Fibroblast of gingiva (primary cell): Measurements from ENCODE around the gene ZDHHC5.
"Not testable (repeated sequence)": the region's sequence is repeated elsewhere in the genome, so short reads cannot be mapped to it uniquely, and the experiment has no call there.

Experiments
- DNase-seq: peaks from one replicate; pipeline ENCODE4 v3.0.0-alpha.2; 2011; ENCODE audit warnings: low read depth

The ZDHHC5 gene

DNA sequence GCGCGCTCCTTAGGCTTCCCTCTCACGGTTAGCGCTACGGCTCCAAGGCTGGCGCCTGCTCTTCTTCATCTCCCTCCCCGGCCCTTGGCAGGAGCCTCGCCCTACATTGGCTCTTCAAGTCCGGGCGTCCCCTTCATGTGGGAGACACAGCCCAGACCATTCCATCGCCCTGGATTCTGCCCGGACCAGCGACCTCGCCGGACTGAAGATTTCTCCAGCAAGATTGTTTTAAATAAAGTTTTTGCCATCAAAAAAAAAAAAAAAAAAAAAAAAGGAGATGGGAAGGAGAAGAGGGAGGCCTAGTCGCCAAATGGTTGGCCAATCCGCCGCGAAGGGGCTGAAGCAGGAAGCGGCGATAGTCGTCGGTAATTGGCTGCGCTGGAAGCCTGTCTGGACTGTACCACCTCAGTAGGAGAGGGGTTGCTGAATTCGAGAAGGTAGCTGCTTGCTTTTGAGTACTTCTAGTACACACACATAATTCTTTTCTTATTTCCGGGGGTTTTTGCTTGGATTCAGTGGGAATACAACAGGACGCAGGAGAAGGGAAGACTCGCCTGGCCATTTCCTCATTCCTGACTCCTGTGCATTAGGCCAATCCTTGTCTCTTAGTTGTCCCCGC, 688 bp upstream of the ZDHHC5 start:
- DNase-seq, result peak; percentile 100

DNA sequence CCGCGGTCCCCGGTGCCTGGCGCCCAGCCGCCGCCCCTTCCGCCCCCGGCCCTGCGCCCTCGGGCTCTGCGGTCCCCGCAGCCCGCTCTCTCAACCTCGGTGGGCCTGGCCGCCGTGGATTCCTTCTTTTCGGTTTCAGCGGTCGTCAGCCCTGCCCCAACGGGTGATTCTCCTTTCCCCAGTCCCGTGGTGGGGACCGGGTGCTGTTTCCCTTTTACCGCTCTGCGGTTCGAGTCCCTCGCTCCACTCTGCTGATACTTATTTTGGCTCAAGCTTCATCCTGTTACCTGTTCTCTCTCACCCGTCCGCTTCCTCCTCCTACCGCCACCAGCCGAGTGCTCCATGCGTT, 494 bp downstream of the ZDHHC5 start:
- no peak for DNase-seq

DNA sequence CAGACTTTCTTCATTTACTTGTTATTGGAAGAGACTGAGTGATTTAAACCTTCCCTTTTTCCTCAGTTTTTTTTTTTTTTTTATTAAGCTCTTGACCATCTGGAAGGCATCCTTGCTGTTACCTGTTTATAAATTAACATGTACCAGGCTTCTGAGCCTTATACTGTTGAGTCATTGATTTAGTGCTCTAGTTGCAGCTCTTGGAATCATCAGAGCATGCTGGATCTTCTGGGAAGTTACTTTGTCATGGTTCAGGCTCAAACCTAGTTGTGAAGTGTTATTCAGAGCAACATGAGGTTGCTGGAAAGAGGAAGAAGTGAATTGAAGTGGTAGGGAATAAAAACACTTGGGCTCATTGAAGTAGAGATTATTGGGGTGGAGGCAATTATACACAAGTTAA, 6.3 kb downstream of the ZDHHC5 start:
- no peak for DNase-seq

DNA sequence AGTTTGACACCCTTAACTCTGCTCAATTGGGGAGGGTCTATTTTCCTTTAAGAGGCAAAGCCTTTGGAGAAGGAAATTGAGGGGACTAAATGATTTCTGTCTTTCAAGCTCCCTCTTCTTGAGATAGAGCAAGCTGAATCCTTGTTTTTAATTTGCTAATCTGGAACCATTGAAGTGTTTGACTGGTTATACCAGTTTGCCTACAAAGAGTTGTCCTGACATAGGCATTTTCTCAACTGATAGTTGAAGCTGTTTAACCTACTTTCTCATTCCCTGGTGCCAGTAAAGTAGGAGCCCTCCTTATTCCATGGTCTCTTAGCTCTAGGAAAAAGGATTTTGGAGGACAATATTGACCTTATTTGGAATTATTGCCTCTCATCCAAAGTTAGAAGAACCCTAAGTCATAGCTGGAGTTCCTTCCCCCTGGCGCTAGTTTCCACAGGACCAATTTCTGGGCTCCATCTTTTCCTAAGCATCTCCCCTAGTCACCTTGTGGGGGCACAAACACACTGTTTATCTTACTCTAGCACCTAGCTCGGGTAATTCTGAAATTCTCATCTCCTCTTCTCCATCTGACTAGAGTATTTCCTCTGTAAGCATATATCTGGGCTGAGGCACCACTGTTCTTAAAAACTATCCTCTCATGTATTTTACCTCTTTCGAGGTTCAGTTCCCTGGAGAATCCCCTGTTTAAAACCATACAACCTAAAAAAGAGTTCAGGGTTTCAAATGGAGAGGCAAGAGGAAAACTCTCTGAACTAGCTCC, 7.4 kb downstream of the ZDHHC5 start:
- DNase-seq, result no peak

DNA sequence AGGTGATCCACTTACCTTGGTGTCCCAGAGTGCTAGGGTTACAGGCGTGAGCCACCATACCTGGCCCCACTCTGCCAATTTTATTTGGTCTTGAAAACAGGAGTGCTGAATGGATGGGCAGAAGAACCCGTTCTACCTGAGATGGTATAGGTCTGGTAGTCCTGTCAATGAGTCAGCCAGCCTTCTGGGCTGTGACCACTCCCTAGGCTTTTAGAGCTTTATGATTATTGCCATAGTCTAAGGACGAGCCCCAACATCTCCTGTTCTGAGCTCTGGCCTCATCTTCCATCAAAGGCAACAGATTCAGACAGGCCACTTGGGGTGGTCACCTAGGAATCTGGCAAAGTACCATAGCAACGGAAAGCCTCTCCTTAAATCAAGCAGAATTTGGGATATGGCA, 11.5 kb downstream of the ZDHHC5 start:
- no peak for DNase-seq

DNA sequence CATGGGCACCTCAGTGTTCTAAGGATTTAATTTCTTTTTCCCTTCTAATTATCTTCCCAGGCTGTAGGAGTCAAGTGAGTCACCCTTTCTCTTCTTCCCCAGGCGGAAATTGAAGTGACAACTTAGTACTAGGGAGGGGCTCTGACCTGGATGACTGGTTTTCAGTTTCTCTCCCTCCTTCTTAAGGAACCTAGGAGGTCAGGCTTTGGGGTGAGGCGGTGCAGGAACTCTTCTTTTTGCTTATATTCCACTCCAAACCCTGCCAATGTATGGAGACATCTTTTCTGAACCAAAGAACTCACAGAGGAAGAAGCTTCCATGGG, 12.6 kb downstream of the ZDHHC5 start:
- no peak for DNase-seq

DNA sequence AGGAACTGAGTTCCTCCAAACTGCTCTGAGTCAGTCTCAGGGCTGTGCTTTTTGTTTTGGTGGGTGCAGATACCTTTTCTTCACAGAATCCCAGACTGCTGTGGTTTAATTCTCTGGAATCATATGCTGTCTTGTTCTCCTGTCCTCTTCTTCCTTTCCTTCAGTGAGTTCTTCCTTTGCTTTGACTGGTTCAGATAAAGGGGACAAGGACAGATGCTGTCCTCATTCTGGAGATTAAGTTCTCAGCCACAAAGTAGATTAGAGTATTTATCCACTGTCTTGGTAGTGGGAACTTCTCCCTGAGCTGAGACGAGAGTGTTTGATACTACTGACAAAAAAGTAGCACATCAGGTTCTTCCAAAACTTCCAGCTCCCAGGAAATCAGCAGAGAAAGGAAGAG, 13.3 kb downstream of the ZDHHC5 start:
- DNase-seq, result no peak

DNA sequence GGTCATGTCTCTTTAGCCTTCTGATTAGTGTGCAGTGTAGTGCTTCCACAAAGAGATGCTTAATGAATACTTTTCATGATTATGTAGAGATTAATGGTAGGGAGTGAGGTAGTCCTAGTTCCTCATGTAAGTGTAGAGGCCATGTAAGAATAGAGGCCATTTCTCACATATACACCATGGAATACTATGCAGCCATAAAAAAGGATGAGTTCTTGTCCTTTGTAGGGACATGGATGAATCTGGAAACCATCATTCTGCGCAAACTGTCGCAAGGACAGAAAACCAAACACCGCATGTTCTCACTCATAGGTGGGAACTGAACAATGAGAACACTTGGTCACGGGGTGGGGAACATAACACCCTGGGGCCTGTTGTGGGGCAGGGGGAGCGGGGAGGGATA, 22.6 kb downstream of the ZDHHC5 start:
- not testable (repeated sequence) for DNase-seq

DNA sequence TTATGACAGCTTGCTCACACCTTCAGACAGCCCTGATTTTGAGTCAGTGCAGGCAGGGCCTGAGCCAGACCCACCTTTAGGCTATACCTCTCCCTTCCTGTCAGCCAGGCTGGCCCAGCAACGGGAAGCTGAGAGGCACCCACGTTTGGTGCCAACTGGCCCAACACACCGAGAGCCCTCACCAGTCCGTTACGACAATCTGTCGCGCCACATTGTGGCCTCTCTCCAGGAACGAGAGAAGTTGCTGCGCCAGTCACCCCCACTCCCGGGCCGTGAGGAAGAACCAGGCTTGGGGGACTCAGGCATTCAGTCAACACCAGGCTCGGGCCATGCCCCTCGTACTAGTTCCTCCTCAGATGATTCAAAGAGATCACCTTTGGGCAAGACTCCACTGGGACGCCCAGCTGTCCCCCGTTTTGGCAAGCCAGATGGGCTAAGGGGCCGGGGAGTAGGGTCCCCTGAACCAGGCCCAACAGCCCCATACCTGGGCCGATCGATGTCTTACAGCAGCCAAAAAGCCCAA, 31.0 kb downstream of the ZDHHC5 start:
- no peak for DNase-seq

DNA sequence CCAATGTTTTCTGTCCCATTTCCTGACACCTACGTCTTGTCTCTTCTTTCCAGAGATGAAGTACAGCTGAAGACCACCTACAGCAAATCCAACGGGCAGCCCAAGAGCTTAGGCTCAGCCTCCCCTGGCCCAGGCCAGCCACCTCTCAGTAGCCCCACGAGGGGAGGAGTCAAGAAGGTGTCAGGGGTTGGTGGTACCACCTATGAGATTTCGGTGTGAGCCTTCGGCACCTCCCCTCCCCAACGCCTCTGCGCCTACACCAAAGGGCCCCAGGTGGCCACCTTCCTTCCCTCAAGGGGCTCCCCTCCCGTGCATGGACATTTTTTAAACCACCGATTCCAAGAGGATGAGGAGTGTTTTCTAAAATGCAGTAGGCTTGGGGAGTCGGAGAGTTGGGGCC, 31.9 kb downstream of the ZDHHC5 start:
- no peak for DNase-seq

DNA sequence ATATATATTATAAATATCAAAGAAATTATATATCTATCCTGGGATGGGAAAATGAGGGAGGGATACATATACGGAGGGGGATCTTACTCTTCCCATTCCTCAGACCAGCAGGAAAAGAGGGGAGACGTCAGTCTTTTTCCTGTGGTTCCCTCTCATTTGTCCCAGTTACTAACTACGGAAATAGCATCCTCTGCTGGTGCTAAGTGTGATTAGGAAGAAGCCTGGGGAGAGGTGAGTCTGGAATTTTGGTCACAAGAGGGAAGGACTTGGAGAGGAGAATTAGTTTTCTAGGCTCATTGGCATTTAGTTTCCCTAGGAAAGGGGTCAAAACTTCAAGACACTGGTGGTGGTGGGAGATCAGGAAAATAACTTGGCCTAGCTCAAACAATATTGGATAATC, 32.5 kb downstream of the ZDHHC5 start:
- DNase-seq, result no peak

DNA sequence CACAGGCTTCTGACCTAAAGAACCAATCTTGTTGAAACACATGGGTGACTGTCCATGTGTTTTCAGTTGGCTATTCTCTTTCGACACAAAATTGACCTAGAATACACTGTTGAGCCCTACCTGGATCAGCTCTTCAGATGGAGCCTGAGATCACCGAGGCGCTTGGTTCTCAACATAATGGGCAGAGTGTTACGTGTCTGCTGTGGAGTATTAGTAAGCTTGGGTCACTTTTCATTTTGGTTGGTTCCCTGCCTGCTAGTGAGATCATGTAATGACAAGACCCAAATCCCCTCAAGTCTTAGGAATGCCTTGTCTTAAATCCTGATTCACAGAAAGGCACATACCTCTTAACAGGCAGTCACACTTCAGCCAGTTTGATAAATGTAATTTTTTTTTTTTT, 35.4 kb downstream of the ZDHHC5 start:
- no peak for DNase-seq

DNA sequence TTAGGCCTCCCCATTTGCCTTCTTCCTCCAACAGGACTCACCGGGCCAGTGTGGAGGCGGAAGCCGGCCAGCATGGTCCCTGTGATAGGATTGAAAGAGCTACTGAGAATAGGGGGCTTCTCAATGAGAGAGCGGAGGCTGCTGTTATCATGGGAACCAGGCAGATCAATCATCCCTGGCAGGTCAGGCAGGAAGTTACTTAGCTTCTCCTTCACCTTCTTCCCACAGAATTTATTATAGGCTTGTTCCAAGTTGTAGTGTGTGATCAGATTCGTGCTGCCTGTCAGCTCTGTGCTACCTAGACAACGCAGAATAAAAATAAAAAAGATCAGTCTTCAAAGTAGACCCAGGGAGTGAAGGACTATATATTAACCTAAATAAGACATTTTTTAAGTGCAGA, 37.0 kb downstream of the ZDHHC5 start:
- DNase-seq, result no peak

DNA sequence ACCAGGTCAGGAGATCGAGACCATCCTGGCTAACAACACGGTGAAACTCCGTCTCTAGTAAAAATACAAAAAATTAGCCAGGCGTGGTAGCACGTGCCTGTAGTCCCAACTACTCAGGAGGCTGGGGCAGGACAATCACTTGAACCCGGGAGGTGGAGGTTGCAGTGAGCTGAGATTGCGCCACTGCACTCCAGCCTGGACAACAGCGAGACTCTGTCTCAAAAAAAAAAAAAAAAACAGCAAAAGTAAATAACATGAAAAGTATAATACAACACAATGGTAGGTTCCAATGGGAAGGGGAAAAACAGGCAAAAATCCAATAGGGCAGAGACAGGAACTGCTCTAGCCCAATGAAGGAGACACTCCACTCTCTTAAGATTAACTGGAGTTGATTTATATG, 37.5 kb downstream of the ZDHHC5 start:
- DNase-seq, result not testable (repeated sequence)

DNA sequence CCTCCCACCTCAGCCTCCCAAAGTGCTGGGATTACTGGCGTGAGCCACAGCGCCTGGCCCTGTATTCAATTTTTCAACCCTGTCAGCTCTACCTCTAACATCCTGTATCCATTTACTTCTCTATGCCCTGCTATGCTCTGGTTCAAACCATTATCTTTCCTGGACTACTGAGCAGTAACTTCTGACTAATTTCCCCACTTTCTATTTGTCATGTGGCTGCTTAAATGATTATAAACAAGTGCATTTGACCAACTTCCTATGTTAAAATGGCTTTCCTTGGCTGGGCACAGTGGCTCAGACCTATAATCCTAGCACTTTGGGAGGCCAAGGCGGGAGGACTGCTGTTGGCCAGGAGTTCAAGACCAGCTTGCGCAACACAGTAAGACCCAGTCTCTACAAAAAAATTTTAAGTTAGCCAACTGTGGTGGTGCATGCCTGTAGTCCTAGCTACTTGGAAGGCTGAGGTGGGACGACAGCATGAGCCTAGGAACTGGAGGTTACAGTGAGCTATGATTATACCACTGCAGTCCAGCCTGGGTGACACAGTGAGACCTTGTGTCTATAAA, 42.0 kb downstream of the ZDHHC5 start:
- DNase-seq, result no peak

DNA sequence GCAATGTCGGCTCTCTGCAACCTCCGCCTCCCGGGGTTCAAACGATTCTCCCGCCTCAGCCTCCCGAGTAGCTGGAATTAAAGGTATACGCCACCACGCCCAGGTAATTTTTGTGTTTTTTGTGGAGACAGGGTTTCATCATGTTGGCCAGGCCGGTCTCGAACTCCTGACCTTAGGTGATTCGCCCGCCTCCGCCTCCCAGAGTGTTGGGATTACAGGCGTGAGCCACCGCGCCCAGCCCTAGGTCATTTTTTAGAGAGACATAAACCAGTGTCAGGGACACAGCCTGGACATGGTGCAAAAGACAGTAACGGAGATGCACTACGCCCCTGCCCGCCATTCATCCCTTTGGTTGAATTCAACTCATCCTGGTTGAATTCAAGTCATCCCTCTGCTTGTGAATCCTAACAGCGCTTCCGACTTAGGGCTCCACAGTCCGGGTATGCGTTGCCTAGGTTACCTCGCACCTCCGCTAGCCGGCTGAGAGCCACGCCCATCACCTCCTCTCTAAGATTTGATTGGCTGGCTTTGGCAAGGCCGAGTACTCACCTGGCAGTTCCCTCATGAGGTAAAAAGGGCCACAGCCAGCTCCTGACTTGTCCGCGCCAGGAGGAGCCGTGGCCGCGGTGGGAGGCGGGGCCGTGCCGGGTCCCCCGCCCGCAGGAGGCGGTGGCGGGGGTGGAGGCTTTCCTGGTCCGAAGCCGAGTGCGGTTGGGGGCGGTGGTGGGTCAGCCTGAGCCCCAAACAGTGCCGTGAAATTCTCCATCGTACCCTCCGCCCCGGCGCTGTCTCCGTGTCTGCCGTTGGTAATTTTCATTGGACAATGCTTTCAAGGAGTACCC, 43.7 kb downstream of the ZDHHC5 start, which contains the start of gene MED19:
Gene MED19, minus strand, starts transcription at position 802 of the 842 bp plus-strand sequence. Its CDS starts 36 bp downstream, at position 766.
- peak; percentile 47 for DNase-seq

DNA sequence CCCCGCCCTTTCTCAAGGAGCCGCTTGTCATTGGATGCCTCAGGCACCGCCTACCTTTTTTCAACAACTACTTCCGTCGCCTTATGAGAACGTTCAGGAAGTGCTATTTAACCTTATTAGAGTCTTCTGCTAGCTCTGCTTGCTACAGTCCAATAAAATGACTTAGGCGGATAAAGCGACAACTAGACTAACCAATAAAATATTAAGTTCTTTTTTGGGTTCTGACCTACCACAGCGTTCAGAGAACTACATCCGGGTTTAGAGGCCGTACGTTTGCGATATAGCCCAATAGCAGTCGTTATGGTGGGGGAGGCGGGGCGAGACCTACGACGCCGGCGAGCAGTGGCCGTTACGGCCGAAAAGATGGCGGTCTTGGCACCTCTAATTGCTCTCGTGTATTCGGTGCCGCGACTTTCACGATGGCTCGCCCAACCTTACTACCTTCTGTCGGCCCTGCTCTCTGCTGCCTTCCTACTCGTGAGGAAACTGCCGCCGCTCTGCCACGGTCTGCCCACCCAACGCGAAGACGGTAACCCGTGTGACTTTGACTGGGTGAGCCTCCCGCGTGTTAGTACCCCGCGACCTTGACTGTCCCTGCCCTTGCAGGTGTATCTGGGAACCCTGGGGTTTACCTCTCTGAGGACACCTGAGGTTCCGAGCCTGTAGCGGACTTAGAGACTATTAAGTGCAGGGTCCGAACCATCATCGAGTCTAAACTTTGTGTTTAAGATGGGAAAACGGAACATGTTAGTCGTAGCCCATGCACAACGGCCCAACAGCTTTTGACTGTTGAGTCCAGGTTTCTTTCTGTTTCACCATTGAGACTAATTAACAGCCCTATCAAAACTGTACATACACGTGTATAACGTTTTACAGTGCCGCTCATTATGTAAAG, 44.6 kb downstream of the ZDHHC5 start, which contains the start of gene TMX2:
Gene TMX2, plus strand, starts transcription at position 338 of the 895 bp plus-strand sequence. Its CDS starts 26 bp downstream, at position 364.
- peak; percentile 99 for DNase-seq

DNA sequence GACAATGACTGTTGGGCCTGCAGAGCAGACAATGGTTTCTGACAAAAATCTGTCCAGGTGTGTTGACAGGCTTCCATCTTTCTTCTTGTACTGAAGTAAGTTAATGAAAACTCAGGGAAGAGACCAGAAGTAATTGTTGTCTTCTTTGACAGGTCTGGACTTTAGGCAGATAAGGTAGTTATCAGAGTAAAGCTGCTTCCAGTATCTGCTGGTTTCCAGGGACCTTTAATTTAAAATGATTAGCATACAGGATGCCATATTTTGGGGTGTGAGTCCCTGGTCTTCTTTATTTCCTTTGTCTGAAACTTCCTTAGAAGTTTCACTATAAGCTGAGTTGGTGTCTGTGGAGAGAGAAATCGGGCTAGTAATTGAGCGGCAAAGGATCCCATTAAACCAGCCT, 45.9 kb downstream of the ZDHHC5 start:
- no peak for DNase-seq

DNA sequence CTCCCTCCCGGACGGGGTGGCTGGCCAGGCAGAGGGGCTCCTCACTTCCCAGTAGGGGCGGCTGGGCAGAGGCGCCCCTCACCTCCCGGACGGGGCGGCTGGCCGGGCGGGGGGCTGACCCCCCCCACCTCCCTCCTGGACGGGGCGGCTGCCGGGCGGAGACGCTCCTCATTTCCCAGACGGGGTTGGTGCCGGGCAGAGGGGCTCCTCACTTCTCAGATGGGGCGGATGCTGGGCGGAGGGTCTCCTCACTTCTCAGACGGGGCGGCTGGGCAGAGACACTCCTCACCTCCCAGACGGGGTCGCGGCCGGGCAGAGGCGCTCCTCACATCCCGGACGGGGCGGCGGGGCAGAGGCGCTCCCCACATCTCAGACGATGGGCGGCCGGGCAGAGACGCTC, 48.8 kb downstream of the ZDHHC5 start:
- DNase-seq, result not testable (repeated sequence)

DNA sequence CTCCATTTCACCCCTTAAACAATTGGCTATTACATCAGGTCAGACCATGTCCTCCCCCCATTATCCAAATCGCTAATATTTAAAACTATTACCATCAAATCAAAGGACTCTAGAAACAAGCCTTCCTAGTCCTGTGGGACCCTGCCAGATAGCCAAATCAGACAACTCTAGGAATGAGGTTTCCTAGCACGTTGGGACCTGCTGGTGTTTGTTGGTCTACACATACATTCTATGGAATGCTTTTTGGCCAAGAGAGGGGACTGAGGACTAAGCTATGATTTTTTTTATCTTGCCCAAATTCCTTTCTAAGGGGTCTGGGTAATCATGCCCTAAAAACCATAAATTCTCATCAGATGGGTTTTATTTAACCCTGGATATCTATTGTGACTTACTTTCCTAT, 59.3 kb downstream of the ZDHHC5 start:
- no peak for DNase-seq

DNA sequence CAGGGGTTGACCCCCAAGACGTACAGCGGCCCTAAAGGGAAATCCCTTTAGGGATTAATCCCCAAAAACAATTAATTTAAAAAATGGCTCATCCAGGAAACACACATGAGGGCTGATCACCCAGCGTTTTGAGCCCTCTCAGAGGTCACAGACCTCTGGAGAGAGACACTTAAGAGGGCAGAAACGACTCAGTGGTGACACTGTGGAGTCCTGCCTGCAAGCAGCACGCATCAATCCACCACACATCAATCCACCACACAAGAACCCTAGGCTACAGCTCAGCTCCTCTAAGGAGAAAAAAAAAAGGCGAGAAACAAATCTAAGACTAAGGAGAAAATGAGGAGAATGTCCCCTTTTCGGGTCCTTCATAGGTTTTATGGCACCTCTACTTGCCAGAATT, 60.9 kb downstream of the ZDHHC5 start:
- no peak for DNase-seq
